Neural crest cell (in vitro differentiated cells): ENCODE measurements around the gene WDR45B. TPM values are rescaled to one million over a fixed set of nuclear protein-coding genes. Genes with fewer than 3 reads are reported as not detected.
A peak's percentile ranks its signal among the peaks of the same experiment; 100 is the strongest.

ENCODE experiments used
- DNase-seq: peaks from one replicate; pipeline ENCODE4 v3.0.0; 2021; ENCODE audit warnings: low read depth, mixed read lengths, low spot score
- H3K27ac Mint-ChIP-seq: one replicate; pipeline ENCODE4 v1.8.0; 2021; ENCODE audit warnings: mild to moderate bottlenecking, mixed read lengths; ENCODE audit not compliant: unreplicated experiment
- H3K27me3 Mint-ChIP-seq: 2 replicates; pipeline ENCODE4 v1.8.0; 2021; ENCODE audit warnings: low read depth, mild to moderate bottlenecking, mixed read lengths
- H3K36me3 Mint-ChIP-seq: 2 replicates; pipeline ENCODE4 v1.8.0; 2021; ENCODE audit warnings: low read depth, mild to moderate bottlenecking, mixed read lengths
- H3K4me1 Mint-ChIP-seq: 2 replicates; pipeline ENCODE4 v1.8.0; 2021; ENCODE audit warnings: mixed read lengths
- H3K4me3 Mint-ChIP-seq: one replicate; pipeline ENCODE4 v1.8.0; 2021; ENCODE audit warnings: mild to moderate bottlenecking, mixed read lengths
- H3K9me3 Mint-ChIP-seq: 2 replicates; pipeline ENCODE4 v1.8.0; 2021; ENCODE audit warnings: mixed read lengths
- total RNA-seq: library from RNA; stranded (reverse); gene quantifications from 2 replicates; pipeline ENCODE4 v1.2.1, GENCODE V29; 2021
- TF ChIP-seq, protein P1 (sequence below): fragments of 200-600 bp; sonication (generic); conservative IDR thresholded peaks from 2 replicates; pipeline ENCODE4 v1.5.0; 2021; ENCODE audit warnings: antibody characterized with exemption, mild to moderate bottlenecking

WDR45B gene
- total RNA-seq, 1 donor from 2014 or later = 57.1 TPM

DNA sequence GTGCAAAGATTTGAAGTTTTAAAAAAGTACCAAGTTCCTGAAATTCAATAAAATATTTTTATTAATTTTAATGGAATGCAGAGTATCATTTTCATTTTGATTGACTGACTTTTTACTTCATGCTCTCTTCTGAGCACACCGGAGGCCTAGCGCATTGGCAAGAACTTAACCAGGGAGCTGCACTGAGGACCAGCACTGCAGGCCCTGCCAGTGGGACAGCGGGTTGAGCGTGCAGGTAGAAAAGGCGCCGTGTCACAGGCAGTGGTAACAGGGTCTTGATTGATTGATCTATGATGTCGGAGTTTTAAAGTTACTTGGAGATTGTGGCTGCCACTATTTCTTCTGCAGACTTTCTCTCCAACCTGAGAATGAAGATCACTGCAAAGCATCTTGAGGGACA lies 43.7 kb downstream of the WDR45B start:
- H3K27ac Mint-ChIP-seq = no peak overlapping the region
- TF ChIP-seq, protein P1, sequence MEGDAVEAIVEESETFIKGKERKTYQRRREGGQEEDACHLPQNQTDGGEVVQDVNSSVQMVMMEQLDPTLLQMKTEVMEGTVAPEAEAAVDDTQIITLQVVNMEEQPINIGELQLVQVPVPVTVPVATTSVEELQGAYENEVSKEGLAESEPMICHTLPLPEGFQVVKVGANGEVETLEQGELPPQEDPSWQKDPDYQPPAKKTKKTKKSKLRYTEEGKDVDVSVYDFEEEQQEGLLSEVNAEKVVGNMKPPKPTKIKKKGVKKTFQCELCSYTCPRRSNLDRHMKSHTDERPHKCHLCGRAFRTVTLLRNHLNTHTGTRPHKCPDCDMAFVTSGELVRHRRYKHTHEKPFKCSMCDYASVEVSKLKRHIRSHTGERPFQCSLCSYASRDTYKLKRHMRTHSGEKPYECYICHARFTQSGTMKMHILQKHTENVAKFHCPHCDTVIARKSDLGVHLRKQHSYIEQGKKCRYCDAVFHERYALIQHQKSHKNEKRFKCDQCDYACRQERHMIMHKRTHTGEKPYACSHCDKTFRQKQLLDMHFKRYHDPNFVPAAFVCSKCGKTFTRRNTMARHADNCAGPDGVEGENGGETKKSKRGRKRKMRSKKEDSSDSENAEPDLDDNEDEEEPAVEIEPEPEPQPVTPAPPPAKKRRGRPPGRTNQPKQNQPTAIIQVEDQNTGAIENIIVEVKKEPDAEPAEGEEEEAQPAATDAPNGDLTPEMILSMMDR = no peak

DNA sequence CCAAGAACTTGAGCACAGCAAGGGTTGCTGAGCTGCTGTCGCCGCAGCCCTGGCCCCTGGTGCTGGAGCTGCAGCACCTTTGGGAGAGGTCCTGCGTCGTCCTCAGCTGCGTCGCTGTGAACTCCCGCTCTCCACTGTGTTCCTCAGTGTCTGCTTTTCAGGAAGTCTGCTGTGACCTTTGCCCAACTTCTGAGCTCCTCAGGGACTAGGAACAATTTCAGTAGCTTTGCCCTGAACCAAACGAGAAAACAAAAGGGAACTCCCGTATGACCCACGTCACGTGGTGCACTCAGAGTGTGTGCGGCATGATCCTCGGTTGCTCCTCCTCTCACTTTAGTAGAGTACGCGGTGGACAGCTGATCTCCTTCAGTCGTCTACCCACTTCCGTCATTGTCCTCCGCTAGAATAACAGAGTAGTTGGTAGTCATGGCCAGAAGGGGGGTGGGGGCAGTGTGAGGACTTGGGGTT lies 44.2 kb downstream of the WDR45B start:
- Mint-ChIP-seq H3K27ac (peak overlapping the region; percentile 20), H3K9me3 (no peaks in the 10 kb centered on the region), H3K36me3 (peaks cover 20% of the 10 kb centered on the region), H3K4me3 (peak overlapping the region; percentile 16), H3K4me1 (peaks cover 21% of the 10 kb centered on the region), H3K27me3 (no peaks in the 10 kb centered on the region)
- TF ChIP-seq, protein P1 = no peak
- DNase-seq = no peak

More for the DNA sequence above, 43.7 kb downstream of the WDR45B start:
- H3K36me3 Mint-ChIP-seq = peaks cover 26% of the 10 kb centered on the region
- no peaks in the 10 kb centered on the region for H3K27me3 Mint-ChIP-seq
- no peaks in the 10 kb centered on the region for H3K9me3 Mint-ChIP-seq
- no peak for DNase-seq
- H3K4me1 Mint-ChIP-seq = peaks cover 22% of the 10 kb centered on the region
- no peak overlapping the region for H3K4me3 Mint-ChIP-seq

DNA sequence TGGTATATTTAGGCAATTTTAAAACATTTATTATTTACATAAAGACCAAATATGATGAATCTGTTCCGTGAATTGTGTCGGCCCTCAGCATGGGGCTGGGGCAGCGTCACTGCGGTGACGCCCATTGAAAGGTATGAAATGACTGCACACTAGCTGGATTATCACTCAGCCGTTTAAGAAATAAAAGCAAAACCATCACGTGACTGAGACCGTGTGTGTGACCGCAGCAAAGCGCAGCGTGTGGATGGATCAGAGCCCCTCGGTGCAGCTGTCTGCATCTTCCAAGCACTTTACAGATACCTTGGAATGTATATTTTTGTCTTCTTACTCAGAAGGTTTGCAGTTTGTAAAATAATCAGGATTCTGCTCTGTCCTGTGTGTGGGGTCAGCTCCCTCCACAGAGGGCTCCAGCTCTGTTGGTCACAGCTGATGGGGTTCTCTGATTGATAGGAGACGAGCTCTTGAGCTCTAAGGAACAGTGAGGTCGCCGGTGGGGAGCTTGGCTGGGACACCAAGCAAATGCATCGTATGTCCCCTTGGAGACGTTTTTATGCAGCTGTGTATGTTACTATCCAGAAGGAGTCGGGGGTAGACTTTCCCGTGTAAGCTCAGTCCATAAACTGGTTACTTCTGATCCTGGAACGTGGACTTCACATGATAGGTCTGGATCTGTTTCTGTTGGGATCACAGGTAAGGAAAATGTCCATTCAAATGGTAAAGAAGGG lies 45.1 kb downstream of the WDR45B start:
- H3K4me3 Mint-ChIP-seq = peak overlapping the region; percentile 17
- H3K27me3 Mint-ChIP-seq = no peaks in the 10 kb centered on the region
- no peaks in the 10 kb centered on the region for H3K9me3 Mint-ChIP-seq
- TF ChIP-seq, protein P1 = no peak
- DNase-seq = no peak
- H3K4me1 Mint-ChIP-seq = peaks cover 17% of the 10 kb centered on the region
- peak overlapping the region; percentile 43 for H3K27ac Mint-ChIP-seq
- peaks cover 17% of the 10 kb centered on the region for H3K36me3 Mint-ChIP-seq

DNA sequence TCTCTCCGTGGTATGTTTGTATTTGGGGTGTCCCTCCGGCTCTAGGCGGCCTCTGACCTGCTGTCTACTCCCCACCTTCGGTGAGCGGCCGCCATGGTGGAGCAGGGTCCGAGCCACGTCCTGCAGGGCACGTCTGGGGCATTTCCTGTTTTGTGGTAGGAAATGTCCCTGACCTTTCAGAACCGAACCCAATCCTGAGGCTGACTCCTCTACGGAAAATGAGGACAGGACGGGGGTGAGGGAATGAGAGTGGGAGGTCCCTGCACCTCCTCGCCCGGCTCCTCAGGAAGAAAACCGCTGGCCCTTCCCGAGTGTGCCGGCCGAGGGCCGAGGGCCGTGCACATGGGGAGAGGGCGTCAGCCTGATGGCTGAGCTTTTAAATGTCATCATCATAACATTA lies 45.8 kb downstream of the WDR45B start:
- no peak overlapping the region for H3K27ac Mint-ChIP-seq
- DNase-seq = no peak
- peaks cover 17% of the 10 kb centered on the region for H3K4me1 Mint-ChIP-seq
- H3K9me3 Mint-ChIP-seq = no peaks in the 10 kb centered on the region
- H3K27me3 Mint-ChIP-seq = no peaks in the 10 kb centered on the region
- TF ChIP-seq, protein P1 = no peak
- H3K4me3 Mint-ChIP-seq = no peak overlapping the region
- peaks cover 20% of the 10 kb centered on the region for H3K36me3 Mint-ChIP-seq

DNA sequence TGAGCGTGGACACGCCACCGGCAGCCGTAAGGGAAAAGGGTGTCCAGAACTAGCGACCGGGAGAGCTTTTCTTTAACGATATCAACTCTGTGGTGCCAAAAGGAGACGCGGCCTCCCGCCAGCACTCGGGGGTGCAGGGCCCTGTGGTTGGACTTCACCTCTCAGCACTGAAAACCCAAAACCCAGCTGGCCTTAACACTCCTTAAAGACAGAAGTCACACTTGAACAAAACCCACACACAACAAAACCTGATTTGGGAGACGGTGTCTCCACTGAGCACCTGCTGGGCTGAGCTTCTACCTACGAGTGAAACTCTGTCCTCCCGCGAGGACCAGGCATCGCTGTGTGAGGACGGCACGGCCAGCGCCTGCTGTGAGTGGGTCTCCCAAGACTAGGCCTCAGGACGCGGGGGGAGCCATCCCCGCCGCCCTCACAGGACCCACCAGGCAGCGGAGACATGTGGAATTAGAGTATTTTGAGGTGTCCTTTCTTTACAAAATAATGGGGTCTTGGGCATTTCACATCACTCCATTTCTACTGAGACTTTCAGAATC lies 46.7 kb downstream of the WDR45B start:
- peaks cover 20% of the 10 kb centered on the region for H3K36me3 Mint-ChIP-seq

More for the DNA sequence above, 46.7 kb downstream of the WDR45B start:
- peaks cover 17% of the 10 kb centered on the region for H3K4me1 Mint-ChIP-seq
- H3K4me3 Mint-ChIP-seq = peak overlapping the region; percentile 41
- H3K27ac Mint-ChIP-seq = no peak overlapping the region
- DNase-seq = no peak
- TF ChIP-seq, protein P1 = no peak
- H3K9me3 Mint-ChIP-seq = no peaks in the 10 kb centered on the region
- H3K27me3 Mint-ChIP-seq = no peaks in the 10 kb centered on the region
